HepG2 (cell line): ENCODE results near the gene FOCAD. TPM values are rescaled to one million over a fixed set of nuclear protein-coding genes. Genes with fewer than 3 reads are reported as not detected.

Source experiments
- CENPBD1 ChIP-seq: sonication (generic); formaldehyde crosslinking; IDR thresholded peaks from 2 replicates; pipeline ENCODE4 v1.8.0; 2022; ENCODE audit warnings: missing genetic modification reagents, low read depth, mild to moderate bottlenecking, borderline replicate concordance
- CSRNP1 ChIP-seq: sonication (generic); formaldehyde crosslinking; IDR thresholded peaks from 2 replicates; pipeline ENCODE4 v1.8.1; 2023; ENCODE audit warnings: mild to moderate bottlenecking, missing genetic modification reagents
- ETV5 ChIP-seq: IDR thresholded peaks from 2 replicates; pipeline ENCODE4 v1.6.1; 2018; ENCODE audit warnings: missing biosample characterization, missing genetic modification reagents, inconsistent platforms, borderline replicate concordance
- HMGXB4 ChIP-seq, 2 experiments: sonication (generic) in 1 of 2; formaldehyde crosslinking in 1 of 2; IDR thresholded peaks; 2 replicates each; pipeline versions ENCODE4 v1.4.0 to v1.6.1; 2018 to 2020; ENCODE audit warnings: missing genetic modification reagents in 2 of 2, borderline replicate concordance in 1 of 2, low read depth in 1 of 2, mild to moderate bottlenecking in 1 of 2, missing biosample characterization in 1 of 2
- HOXD1 ChIP-seq: sonication (generic); formaldehyde crosslinking; IDR thresholded peaks from 2 replicates; pipeline ENCODE4 v1.5.0; 2020; ENCODE audit warnings: missing genetic modification reagents
- NBN ChIP-seq: fragments of 450-650 bp; conservative IDR thresholded peaks from 2 replicates; pipeline ENCODE4 v1.6.1; 2017
- NCOA1 ChIP-seq: sonication (generic); formaldehyde crosslinking; IDR thresholded peaks from 2 replicates; pipeline ENCODE4 v1.9.0; 2021; ENCODE audit warnings: missing genetic modification reagents
- NFE2 ChIP-seq: sonication (generic); formaldehyde crosslinking; IDR thresholded peaks from 2 replicates; pipeline ENCODE4 v1.4.0; 2020; ENCODE audit warnings: missing genetic modification reagents
- PHB2 ChIP-seq: fragments of 450-650 bp; IDR thresholded peaks from 2 replicates; pipeline ENCODE4 v1.6.1; 2018; ENCODE audit not compliant: partially characterized antibody
- RFX3 ChIP-seq: IDR thresholded peaks from 2 replicates; pipeline ENCODE4 v1.6.1; 2016; ENCODE audit warnings: missing biosample characterization, missing genetic modification reagents
- THAP7 ChIP-seq: sonication (generic); formaldehyde crosslinking; IDR thresholded peaks from 2 replicates; pipeline ENCODE4 v1.8.1; 2023; ENCODE audit warnings: mild to moderate bottlenecking, missing genetic modification reagents
- TOPORS ChIP-seq: sonication (generic); formaldehyde crosslinking; IDR thresholded peaks from 2 replicates; pipeline ENCODE4 v1.8.0; 2023; ENCODE audit warnings: mild to moderate bottlenecking, missing genetic modification reagents
- ZBTB20 ChIP-seq: sonication (generic); formaldehyde crosslinking; IDR thresholded peaks from 2 replicates; pipeline ENCODE4 v1.8.1; 2023; ENCODE audit warnings: missing genetic modification reagents, low read depth, mild to moderate bottlenecking, borderline replicate concordance
- ZBTB7A ChIP-seq: sonication (generic); formaldehyde crosslinking; IDR thresholded peaks from 2 replicates; pipeline ENCODE4 v1.8.0; 2022; ENCODE audit warnings: mild to moderate bottlenecking, missing genetic modification reagents
- ZMYM3 ChIP-seq: sonication (generic); formaldehyde crosslinking; IDR thresholded peaks from 2 replicates; pipeline ENCODE4 v1.5.1; 2020; ENCODE audit warnings: mild to moderate bottlenecking, missing genetic modification reagents
- ZNF101 ChIP-seq: sonication (generic); formaldehyde crosslinking; IDR thresholded peaks from 2 replicates; pipeline ENCODE4 v1.4.0; 2020; ENCODE audit warnings: mild to moderate bottlenecking, low read depth, missing genetic modification reagents, borderline replicate concordance
- ZNF296 ChIP-seq: sonication (generic); formaldehyde crosslinking; conservative IDR thresholded peaks from 2 replicates; pipeline ENCODE4 v1.5.0; 2020; ENCODE audit warnings: mild to moderate bottlenecking, missing genetic modification reagents
- ZNF317 ChIP-seq: sonication (generic); formaldehyde crosslinking; IDR thresholded peaks from 2 replicates; pipeline ENCODE4 v1.5.0; 2020; ENCODE audit warnings: mild to moderate bottlenecking, missing genetic modification reagents
- ZNF33A ChIP-seq: sonication (generic); formaldehyde crosslinking; IDR thresholded peaks from 2 replicates; pipeline ENCODE4 v1.5.1; 2020; ENCODE audit warnings: missing genetic modification reagents, mild to moderate bottlenecking, moderate library complexity, borderline replicate concordance
- ZNF597 ChIP-seq: sonication (generic); formaldehyde crosslinking; IDR thresholded peaks from 2 replicates; pipeline ENCODE4 v1.5.0; 2020; ENCODE audit warnings: missing genetic modification reagents
- ZNF660 ChIP-seq: sonication (generic); formaldehyde crosslinking; IDR thresholded peaks from 2 replicates; pipeline ENCODE4 v1.5.1; 2020; ENCODE audit warnings: mild to moderate bottlenecking, low read depth, missing genetic modification reagents, borderline replicate concordance
- ZNF7 ChIP-seq: IDR thresholded peaks from 2 replicates; pipeline ENCODE4 v1.6.1; 2016; ENCODE audit warnings: missing biosample characterization, missing genetic modification reagents
- ZNF720 ChIP-seq: sonication (generic); formaldehyde crosslinking; IDR thresholded peaks from 2 replicates; pipeline ENCODE4 v1.4.0; 2020; ENCODE audit warnings: missing genetic modification reagents
- ZNF724P ChIP-seq: sonication (generic); formaldehyde crosslinking; IDR thresholded peaks from 2 replicates; pipeline ENCODE4 v1.8.0; 2022; ENCODE audit warnings: missing genetic modification reagents, borderline replicate concordance
- ZSCAN30 ChIP-seq: sonication (generic); formaldehyde crosslinking; IDR thresholded peaks from 2 replicates; pipeline ENCODE4 v1.5.0; 2020; ENCODE audit warnings: mild to moderate bottlenecking, missing genetic modification reagents
- polyA plus RNA-seq, 8 experiments: library from polyadenylated mRNA; depleted of rRNA in 3 of 8; stranded (reverse) in 7 of 8; unstranded in 1 of 8; fragments of >200 nt; fragmentation: Illumina TruSeq in 4 of 8; extraction: Trizol in 4 of 8; gene quantifications; 2 replicates each; pipeline versions ENCODE4 v1.2.1 to v1.2.3, GENCODE V29; 2011 to 2016; ENCODE audit warnings: low read depth in 4 of 8, missing spikeins in 1 of 8, mixed read lengths in 1 of 8; ENCODE audit not compliant: insufficient read depth in 1 of 8
- total RNA-seq, 5 experiments: library from RNA; depleted of rRNA; stranded (reverse); fragments of >200 nt; fragmentation: Illumina TruSeq; extraction: Trizol; gene quantifications; 2 replicates each; pipeline ENCODE4 v1.2.3, GENCODE V29; 2016; ENCODE audit warnings: low read depth in 1 of 5

FOCAD gene
- total and polyA plus RNA-seq, 2 of the 13 experiments (the other 11 are each of a cell fraction or from before 2014, with no cell fraction given), result 18.0 to 31.1 TPM

- no peak for TF ChIP-seq ZNF597 (CRISPR knock-in tag)
- no peak for TF ChIP-seq RFX3 (CRISPR knock-in tag)
- TF ChIP-seq ZMYM3 (CRISPR knock-in tag), result no peak
- no peak for TF ChIP-seq CSRNP1 (CRISPR knock-in tag)
- TF ChIP-seq HOXD1, result no peak
- no peak for TF ChIP-seq THAP7 (CRISPR knock-in tag)
- TF ChIP-seq NBN, result no peak
- TF ChIP-seq CENPBD1 (CRISPR knock-in tag), result no peak
- TF ChIP-seq ZNF660 (CRISPR knock-in tag), result no peak
- TF ChIP-seq NCOA1 (CRISPR knock-in tag), result no peak
- no peak for TF ChIP-seq HMGXB4 (CRISPR knock-in tag; IDR thresholded peaks at IDR 0.05; ENCODE audit: borderline replicate concordance in 1 of 2, low read depth in 1 of 2)
- TF ChIP-seq ZNF720, result no peak
- no peak for TF ChIP-seq ZBTB20 (CRISPR knock-in tag)
- TF ChIP-seq ZNF724P (CRISPR knock-in tag), result no peak
- TF ChIP-seq TOPORS (CRISPR knock-in tag), result no peak
- TF ChIP-seq ETV5 (CRISPR knock-in tag), result peak; percentile 88; the same call in 1 of the 2 replicates
- TF ChIP-seq ZSCAN30 (CRISPR knock-in tag), result no peak
- TF ChIP-seq ZNF317 (CRISPR knock-in tag), result no peak
- TF ChIP-seq NFE2 (CRISPR knock-in tag), result no peak
- TF ChIP-seq ZNF101 (CRISPR knock-in tag), result no peak
- no peak for TF ChIP-seq ZNF33A (CRISPR knock-in tag)
- TF ChIP-seq ZNF296 (CRISPR knock-in tag), result no peak
- TF ChIP-seq PHB2, result no peak
- TF ChIP-seq ZBTB7A, result no peak
- no peak for TF ChIP-seq ZNF7 (CRISPR knock-in tag)
Observed at GRCh38 chr9:20835377-20836286, 151.6 kb downstream of the FOCAD start (continued).
